Uterus (tissue), 4 donors: ENCODE data around the gene RRBP1. TPM values are rescaled to one million over a fixed set of nuclear protein-coding genes. Genes with fewer than 3 reads are reported as not detected.

Experiments used
- DNase-seq, 2 donors: peaks; one replicate each; pipeline ENCODE4 v3.0.0-alpha.2; 2019 to 2020
- H3K27ac ChIP-seq, 2 donors: fragments of 200-600 bp; sonication (generic); 1 replicate in 1 of 2; 2 replicates in 1 of 2; pipeline ENCODE4 v1.5.1; 2016 to 2018
- H3K27me3 ChIP-seq, 2 donors: fragments of 200-600 bp; sonication (generic); one replicate each; pipeline ENCODE4 v1.5.1; 2018 to 2019; ENCODE audit warnings: control low read depth in 1 of 2
- H3K36me3 ChIP-seq, 2 donors: fragments of 200-600 bp; sonication (generic); one replicate each; pipeline ENCODE4 v1.5.1; 2019; ENCODE audit warnings: control low read depth in 1 of 2
- H3K4me1 ChIP-seq, 2 donors: fragments of 200-600 bp; sonication (generic); one replicate each; pipeline ENCODE4 v1.5.1; 2018 to 2019; ENCODE audit warnings: control low read depth in 1 of 2
- H3K4me3 ChIP-seq, 2 donors: fragments of 200-600 bp; sonication (generic); 1 replicate in 1 of 2; 2 replicates in 1 of 2; pipeline ENCODE4 v1.5.1; 2018 to 2019; ENCODE audit warnings: mild to moderate bottlenecking in 1 of 2
- H3K9me3 ChIP-seq, 2 donors: fragments of 200-600 bp; sonication (generic); one replicate each; pipeline ENCODE4 v1.5.1; 2019; ENCODE audit warnings: control low read depth in 1 of 2
- CTCF ChIP-seq, 4 experiments: fragments of 200-600 bp in 2 of 4; fragments of 450-650 bp in 2 of 4; sonication (generic) in 2 of 4; IDR thresholded peaks; one replicate each; pipeline ENCODE4 v1.5.1; 2016 to 2019; ENCODE audit warnings: antibody characterized with exemption in 4 of 4, mild to moderate bottlenecking in 2 of 4, moderate library complexity in 1 of 4
- POLR2A ChIP-seq, 2 donors: fragments of 450-650 bp; IDR thresholded peaks; one replicate each; pipeline ENCODE4 v1.6.1; 2016; ENCODE audit warnings: antibody characterized with exemption in 2 of 2, mild to moderate bottlenecking in 1 of 2, moderate library complexity in 1 of 2
- intact Hi-C: fragments of 100-400 bp; cut with DNase I; formaldehyde crosslinking; loops from one replicate; pipeline ENCODE4 v1.15.1; 2023; ENCODE audit warnings: low total_unique reads
- total RNA-seq, 4 donors: library from RNA; depleted of rRNA in 3 of 4; stranded (reverse); fragments of >200 nt in 3 of 4; gene quantifications; one replicate each; pipeline versions ENCODE4 v1.1.0 to v1.2.4, GENCODE V29; 2014 to 2023
- donor health status: DM: yes; HTN: yes; CAD: no.

The RRBP1 gene
- total RNA-seq, 4 donors from 2014 or later, result 13.2 to 172 (median 96.9) TPM

GRCh38 chr20:17609811-17610377 lies 72.1 kb downstream of the RRBP1 start:
- Histone ChIP-seq H3K36me3 (no peaks in the 10 kb centered on the region), H3K27me3 (no peaks in the 10 kb centered on the region), H3K9me3 (no peaks in the 10 kb centered on the region), H3K27ac (peak overlapping the region in 1 of 2 donors; percentile 68), H3K4me1 (peaks cover 0 to 29% of the 10 kb centered on the region in 2 donors), H3K4me3 (no peak overlapping the region)
- TF ChIP-seq CTCF (IDR thresholded peaks at IDR 0.05) (no peak), POLR2A (IDR thresholded peaks at IDR 0.05) (no peak)
- intact Hi-C loops, result loop anchor here (5.0 kb wide), 1 partner anchor 38 kb away; the partner anchor contains the start of gene DSTN
- DNase-seq, result no peak

GRCh38 chr20:17608701-17609497 lies 73.1 kb downstream of the RRBP1 start:
- Histone ChIP-seq H3K4me1 (peaks cover 0 to 21% of the 10 kb centered on the region in 2 donors), H3K27ac (peak overlapping the region in 1 of 2 donors; percentile 24), H3K27me3 (no peaks in the 10 kb centered on the region), H3K9me3 (no peaks in the 10 kb centered on the region), H3K4me3 (no peak overlapping the region), H3K36me3 (no peaks in the 10 kb centered on the region)
- no peak for DNase-seq
- intact Hi-C loops, result loop anchor here (5.0 kb wide), 1 partner anchor 37 kb away; the partner anchor contains the start of gene DSTN
- TF ChIP-seq POLR2A (IDR thresholded peaks at IDR 0.05), result no peak

GRCh38 chr20:17606001-17606400 lies 76.0 kb downstream of the RRBP1 start:
- peaks cover 16 to 17% of the 10 kb centered on the region in 2 donors for H3K4me1 ChIP-seq
- H3K27ac ChIP-seq, result no peak overlapping the region
- H3K4me3 ChIP-seq, result no peak overlapping the region
- DNase-seq, result no peak
- H3K9me3 ChIP-seq, result no peaks in the 10 kb centered on the region
- no peaks in the 10 kb centered on the region for H3K36me3 ChIP-seq
- intact Hi-C loops, result loop anchor here (5.0 kb wide), 1 partner anchor 34 kb away; the partner anchor contains the start of gene DSTN
- no peaks in the 10 kb centered on the region for H3K27me3 ChIP-seq
- TF ChIP-seq CTCF (IDR thresholded peaks at IDR 0.05) (no peak), POLR2A (IDR thresholded peaks at IDR 0.05) (no peak)

- DNase-seq, result no peak
- H3K27me3 ChIP-seq, result no peaks in the 10 kb centered on the region
- no peaks in the 10 kb centered on the region for H3K36me3 ChIP-seq
- no peak overlapping the region for H3K4me3 ChIP-seq
- TF ChIP-seq CTCF (IDR thresholded peaks at IDR 0.05) (no peak), POLR2A (IDR thresholded peaks at IDR 0.05) (no peak)
- no peaks in the 10 kb centered on the region for H3K9me3 ChIP-seq
- H3K27ac ChIP-seq, result no peak overlapping the region
- peaks cover 9 to 16% of the 10 kb centered on the region in 2 donors for H3K4me1 ChIP-seq
- intact Hi-C loops, result loop anchor here (5.0 kb wide), 1 partner anchor 33 kb away; the partner anchor contains the start of gene DSTN
Observed at GRCh38 chr20:17605131-17605660, 76.8 kb downstream of the RRBP1 start.

GRCh38 chr20:17602493-17602892 lies 79.5 kb downstream of the RRBP1 start:
- H3K36me3 ChIP-seq, result no peaks in the 10 kb centered on the region
- DNase-seq, result no peak
- no peak overlapping the region for H3K4me3 ChIP-seq
- TF ChIP-seq CTCF (IDR thresholded peaks at IDR 0.05) (no peak), POLR2A (IDR thresholded peaks at IDR 0.05) (no peak)
- H3K4me1 ChIP-seq, result peaks cover 9 to 16% of the 10 kb centered on the region in 2 donors
- no peaks in the 10 kb centered on the region for H3K9me3 ChIP-seq
- H3K27me3 ChIP-seq, result no peaks in the 10 kb centered on the region
- intact Hi-C loops, result no loop called here
- H3K27ac ChIP-seq, result no peak overlapping the region
